Measurements from ENCODE around the gene RPL36.

Gene RPL36

GRCh38 chr19:5690125-5690954, at the start of gene RPL36:
Gene RPL36 (plus strand): TSS chr19:5690295. CDS start chr19:5690508, 213 bp downstream.
- DNase-seq (ENCODE audit: low read depth in 2 of 2): peak; percentile 95 to 96

- no peak for DNase-seq (ENCODE audit: low read depth in 2 of 2)
These were observed 48.9 kb upstream of the RPL36 start for GRCh38 chr19:5641171-5641570.

- no peak for DNase-seq (ENCODE audit: low read depth in 2 of 2)
These were observed 47.9 kb upstream of the RPL36 start for GRCh38 chr19:5642204-5642603.

- no peak for DNase-seq (ENCODE audit: low read depth in 2 of 2)
These were observed 47.0 kb upstream of the RPL36 start for GRCh38 chr19:5643060-5643459.

GRCh38 chr19:5644037-5644436, 46.1 kb upstream of the RPL36 start:
- no peak for DNase-seq (ENCODE audit: low read depth in 2 of 2)

GRCh38 chr19:5645409-5645808, 44.7 kb upstream of the RPL36 start:
- no peak for DNase-seq (ENCODE audit: low read depth in 2 of 2)

GRCh38 chr19:5646703-5647102, 43.4 kb upstream of the RPL36 start:
- no peak for DNase-seq (ENCODE audit: low read depth in 2 of 2)

GRCh38 chr19:5648464-5648863, 41.6 kb upstream of the RPL36 start:
- no peak for DNase-seq (ENCODE audit: low read depth in 2 of 2)

GRCh38 chr19:5651361-5651760, 38.7 kb upstream of the RPL36 start:
- DNase-seq (ENCODE audit: low read depth in 2 of 2): no peak

GRCh38 chr19:5652261-5652660, 37.8 kb upstream of the RPL36 start:
- no peak for DNase-seq (ENCODE audit: low read depth in 2 of 2)

- no peak for DNase-seq (ENCODE audit: low read depth in 2 of 2)
These were observed 35.2 kb upstream of the RPL36 start for GRCh38 chr19:5654931-5655330.

- DNase-seq (ENCODE audit: low read depth in 2 of 2): no peak
These were observed 34.7 kb upstream of the RPL36 start for GRCh38 chr19:5655412-5655811.

- DNase-seq (ENCODE audit: low read depth in 2 of 2): no peak
These were observed 28.6 kb upstream of the RPL36 start for GRCh38 chr19:5661483-5661882.

- DNase-seq (ENCODE audit: low read depth in 2 of 2): no peak
These were observed 26.2 kb upstream of the RPL36 start for GRCh38 chr19:5663904-5664303.

GRCh38 chr19:5664515-5664914, 25.6 kb upstream of the RPL36 start:
- no peak for DNase-seq (ENCODE audit: low read depth in 2 of 2)

- no peak for DNase-seq (ENCODE audit: low read depth in 2 of 2)
These were observed 24.1 kb upstream of the RPL36 start for GRCh38 chr19:5665781-5666513.

- no peak for DNase-seq (ENCODE audit: low read depth in 2 of 2)
These were observed 23.0 kb upstream of the RPL36 start for GRCh38 chr19:5666921-5667610.

- no peak for DNase-seq (ENCODE audit: low read depth in 2 of 2)
These were observed 22.3 kb upstream of the RPL36 start for GRCh38 chr19:5667751-5668271.

- no peak for DNase-seq (ENCODE audit: low read depth in 2 of 2)
These were observed 20.9 kb upstream of the RPL36 start for GRCh38 chr19:5669212-5669611.

- no peak for DNase-seq (ENCODE audit: low read depth in 2 of 2)
These were observed 18.5 kb upstream of the RPL36 start for GRCh38 chr19:5671600-5671999.

- DNase-seq (ENCODE audit: low read depth in 2 of 2): no peak
These were observed 17.2 kb upstream of the RPL36 start for GRCh38 chr19:5672708-5673459.

GRCh38 chr19:5673752-5674151, 16.3 kb upstream of the RPL36 start:
- no peak for DNase-seq (ENCODE audit: low read depth in 2 of 2)

All from stimulated activated CD8-positive, alpha-beta memory T cell treated with anti-CD3 and anti-CD28 coated beads, Interleukin-7, amount 100 ng/mL, for 4 hours (primary cell).